SK-N-SH (cell line): ENCODE measurements around the gene SCNN1G.

Source experiments
- GABPA ChIP-seq: IDR thresholded peaks from 2 replicates; pipeline ENCODE4 v1.4.0; 2012; ENCODE audit warnings: low read depth, mild to moderate bottlenecking
- POLR2AphosphoS5 ChIP-seq: IDR thresholded peaks from 2 replicates; pipeline ENCODE4 v1.6.1; 2012; ENCODE audit warnings: low read depth, low read length
- TF ChIP-seq, protein P1 (sequence below): fragments of 200-600 bp; sonication (generic); IDR thresholded peaks from 2 replicates; pipeline ENCODE4 v1.6.1; 2017; ENCODE audit warnings: antibody characterized with exemption, mild to moderate bottlenecking, moderate library complexity
- TF ChIP-seq, protein P2 (sequence below): IDR thresholded peaks from 2 replicates; pipeline ENCODE4 v1.4.0; 2012; ENCODE audit warnings: low read depth

DNA sequence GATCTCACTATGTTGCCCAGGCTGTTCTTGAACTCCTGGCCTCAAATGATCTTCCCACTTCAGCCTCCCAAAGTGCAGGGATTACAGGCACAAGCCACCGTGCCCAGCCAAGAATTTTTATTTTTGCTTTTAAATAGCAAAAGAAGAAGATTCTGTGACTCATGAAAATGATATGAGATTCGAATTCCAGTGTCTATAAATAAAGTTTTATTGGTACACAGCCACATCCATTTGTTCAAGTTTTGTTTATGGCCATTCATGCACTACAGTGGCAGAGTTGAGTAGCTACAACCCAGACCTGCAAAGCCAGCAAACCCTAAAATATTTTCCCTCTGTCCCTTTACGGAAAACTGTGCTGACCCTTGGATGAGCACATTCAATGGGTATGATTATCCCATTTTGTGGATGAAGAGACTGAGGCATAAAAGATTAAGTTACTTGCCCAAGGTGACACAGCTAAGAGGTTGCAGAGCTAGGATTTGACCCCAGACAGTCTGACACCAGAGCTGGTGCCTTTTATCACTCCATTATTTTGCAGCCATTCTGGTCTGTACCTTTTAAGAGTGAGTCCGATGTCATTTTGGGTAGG, 34.2 kb downstream of the SCNN1G start:
- TF ChIP-seq, protein P1, sequence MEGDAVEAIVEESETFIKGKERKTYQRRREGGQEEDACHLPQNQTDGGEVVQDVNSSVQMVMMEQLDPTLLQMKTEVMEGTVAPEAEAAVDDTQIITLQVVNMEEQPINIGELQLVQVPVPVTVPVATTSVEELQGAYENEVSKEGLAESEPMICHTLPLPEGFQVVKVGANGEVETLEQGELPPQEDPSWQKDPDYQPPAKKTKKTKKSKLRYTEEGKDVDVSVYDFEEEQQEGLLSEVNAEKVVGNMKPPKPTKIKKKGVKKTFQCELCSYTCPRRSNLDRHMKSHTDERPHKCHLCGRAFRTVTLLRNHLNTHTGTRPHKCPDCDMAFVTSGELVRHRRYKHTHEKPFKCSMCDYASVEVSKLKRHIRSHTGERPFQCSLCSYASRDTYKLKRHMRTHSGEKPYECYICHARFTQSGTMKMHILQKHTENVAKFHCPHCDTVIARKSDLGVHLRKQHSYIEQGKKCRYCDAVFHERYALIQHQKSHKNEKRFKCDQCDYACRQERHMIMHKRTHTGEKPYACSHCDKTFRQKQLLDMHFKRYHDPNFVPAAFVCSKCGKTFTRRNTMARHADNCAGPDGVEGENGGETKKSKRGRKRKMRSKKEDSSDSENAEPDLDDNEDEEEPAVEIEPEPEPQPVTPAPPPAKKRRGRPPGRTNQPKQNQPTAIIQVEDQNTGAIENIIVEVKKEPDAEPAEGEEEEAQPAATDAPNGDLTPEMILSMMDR: no peak
- TF ChIP-seq, protein P2, sequence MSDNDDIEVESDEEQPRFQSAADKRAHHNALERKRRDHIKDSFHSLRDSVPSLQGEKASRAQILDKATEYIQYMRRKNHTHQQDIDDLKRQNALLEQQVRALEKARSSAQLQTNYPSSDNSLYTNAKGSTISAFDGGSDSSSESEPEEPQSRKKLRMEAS: no peak
- TF ChIP-seq GABPA (no peak), POLR2AphosphoS5 (no peak)
